HEK293T (cell line): ENCODE measurements around the gene GFRA4.

ENCODE experiments used
- CTCF ChIA-PET: fragments of 350-600 bp; formaldehyde crosslinking; extraction: SDS; loops from one replicate; lab custom pipeline; 2021; ENCODE audit warnings: antibody characterized with exemption, inconsistent platforms; lab: Yijun Ruan, JAX
- POLR2A ChIA-PET: fragments of 350-600 bp; formaldehyde crosslinking; extraction: SDS; loops from one replicate; lab custom pipeline; 2020; ENCODE audit warnings: antibody characterized with exemption, inconsistent platforms; lab: Yijun Ruan, JAX
- DNase-seq: peaks from one replicate; pipeline ENCODE4 v3.0.0; 2012; ENCODE audit warnings: mixed read lengths; ENCODE audit errors: extremely low spot score
- ARNT ChIP-seq: fragments of 450-650 bp; IDR thresholded peaks from 2 replicates; pipeline ENCODE4 v1.6.1; 2017; ENCODE audit warnings: mild to moderate bottlenecking
- BHLHE40 ChIP-seq: fragments of 450-650 bp; IDR thresholded peaks from 2 replicates; pipeline ENCODE4 v1.6.1; 2016; ENCODE audit warnings: mild to moderate bottlenecking, moderate library complexity, borderline replicate concordance
- CTBP1 ChIP-seq: fragments of 450-650 bp; IDR thresholded peaks from 2 replicates; pipeline ENCODE4 v1.6.1; 2016; ENCODE audit warnings: borderline replicate concordance
- ELF4 ChIP-seq: fragments of 450-650 bp; IDR thresholded peaks from 2 replicates; pipeline ENCODE4 v1.6.1; 2017; ENCODE audit warnings: antibody characterized with exemption
- FOXA1 ChIP-seq: fragments of 450-650 bp; IDR thresholded peaks from 2 replicates; pipeline ENCODE4 v1.6.1; 2016; ENCODE audit warnings: mild to moderate bottlenecking
- FOXK2 ChIP-seq: fragments of 450-650 bp; IDR thresholded peaks from 2 replicates; pipeline ENCODE4 v1.6.1; 2016; ENCODE audit warnings: mild to moderate bottlenecking
- FOXM1 ChIP-seq: fragments of 450-650 bp; IDR thresholded peaks from 2 replicates; pipeline ENCODE4 v1.6.1; 2017; ENCODE audit warnings: mild to moderate bottlenecking, borderline replicate concordance
- HDGF ChIP-seq: fragments of 450-650 bp; IDR thresholded peaks from 2 replicates; pipeline ENCODE4 v1.6.1; 2017; ENCODE audit warnings: antibody characterized with exemption, borderline replicate concordance
- L3MBTL2 ChIP-seq: fragments of 450-650 bp; conservative IDR thresholded peaks from 2 replicates; pipeline ENCODE4 v1.6.1; 2016; ENCODE audit warnings: mild to moderate bottlenecking
- LEF1 ChIP-seq: fragments of 450-650 bp; IDR thresholded peaks from 2 replicates; pipeline ENCODE4 v1.6.1; 2017; ENCODE audit warnings: mild to moderate bottlenecking, borderline replicate concordance
- NFRKB ChIP-seq: fragments of 450-650 bp; IDR thresholded peaks from 2 replicates; pipeline ENCODE4 v1.6.1; 2016; ENCODE audit warnings: mild to moderate bottlenecking, moderate library complexity
- SP1 ChIP-seq: fragments of 450-650 bp; IDR thresholded peaks from 2 replicates; pipeline ENCODE4 v1.6.1; 2017
- SUZ12 ChIP-seq: fragments of 450-650 bp; IDR thresholded peaks from 2 replicates; pipeline ENCODE4 v1.6.1; 2016; ENCODE audit warnings: mild to moderate bottlenecking
- TARDBP ChIP-seq: fragments of 450-650 bp; IDR thresholded peaks from 2 replicates; pipeline ENCODE4 v1.6.1; 2016
- ZNF384 ChIP-seq: fragments of 450-650 bp; IDR thresholded peaks from 2 replicates; pipeline ENCODE4 v1.6.1; 2016
- TF ChIP-seq, protein P1 (sequence below): fragments of 450-650 bp; IDR thresholded peaks from 2 replicates; pipeline ENCODE4 v1.6.1; 2016

Gene GFRA4

DNA sequence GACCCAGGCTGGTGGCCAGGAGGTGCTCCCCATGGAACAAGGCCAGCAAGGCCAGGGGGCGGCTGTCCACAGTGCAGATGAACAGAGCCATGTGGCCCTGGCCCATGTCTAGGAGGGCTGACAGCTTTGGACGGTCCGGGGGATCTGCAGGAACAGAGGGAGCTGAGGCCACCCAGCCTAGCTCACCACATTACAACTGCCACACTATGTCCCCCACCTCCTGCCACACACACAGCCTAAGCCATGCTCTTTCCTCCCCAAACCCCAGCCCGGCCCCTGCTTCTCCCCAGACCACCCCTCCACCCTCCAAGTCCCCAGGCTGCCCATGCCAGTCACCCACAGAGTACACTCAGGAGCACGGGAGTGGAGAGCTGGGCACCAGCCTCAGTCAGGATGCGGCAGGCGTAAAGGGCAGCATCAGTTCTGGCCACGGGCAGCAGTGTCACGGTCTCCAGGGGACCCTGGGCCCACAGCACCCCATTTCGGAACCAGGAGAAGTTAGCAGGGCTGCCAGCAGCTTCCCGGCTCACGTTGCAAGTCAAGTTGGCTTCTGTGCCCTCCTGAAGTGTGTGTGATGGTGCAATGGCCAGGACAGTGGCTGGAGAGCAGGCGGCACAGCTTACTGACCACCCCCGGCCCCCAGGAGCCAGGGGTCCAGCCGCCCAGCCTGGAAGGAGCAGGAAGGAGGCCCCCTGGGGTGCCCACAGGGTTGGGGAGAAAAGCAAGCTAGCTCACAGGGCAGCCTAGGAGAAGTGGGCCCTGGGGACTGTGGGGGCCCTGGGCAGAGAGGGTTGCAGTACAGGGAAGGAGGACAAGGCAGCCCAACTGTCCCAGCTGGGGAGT lies 33.8 kb upstream of the GFRA4 start:
- TF ChIP-seq ELF4 (no peak), ZNF384 (no peak), ARNT (no peak), HDGF (no peak), L3MBTL2 (no peak), SUZ12 (no peak), BHLHE40 (no peak), NFRKB (no peak), FOXA1 (no peak)
- TF ChIP-seq, protein P1, sequence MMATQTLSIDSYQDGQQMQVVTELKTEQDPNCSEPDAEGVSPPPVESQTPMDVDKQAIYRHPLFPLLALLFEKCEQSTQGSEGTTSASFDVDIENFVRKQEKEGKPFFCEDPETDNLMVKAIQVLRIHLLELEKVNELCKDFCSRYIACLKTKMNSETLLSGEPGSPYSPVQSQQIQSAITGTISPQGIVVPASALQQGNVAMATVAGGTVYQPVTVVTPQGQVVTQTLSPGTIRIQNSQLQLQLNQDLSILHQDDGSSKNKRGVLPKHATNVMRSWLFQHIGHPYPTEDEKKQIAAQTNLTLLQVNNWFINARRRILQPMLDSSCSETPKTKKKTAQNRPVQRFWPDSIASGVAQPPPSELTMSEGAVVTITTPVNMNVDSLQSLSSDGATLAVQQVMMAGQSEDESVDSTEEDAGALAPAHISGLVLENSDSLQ: no peak
- no peak for DNase-seq
- POLR2A ChIA-PET: no interaction called here
- CTCF ChIA-PET: interaction anchor here (1.9 kb wide), 1 partner anchor 14 kb away, joined by 7 read pairs; no protein-coding TSS in a partner anchor

DNA sequence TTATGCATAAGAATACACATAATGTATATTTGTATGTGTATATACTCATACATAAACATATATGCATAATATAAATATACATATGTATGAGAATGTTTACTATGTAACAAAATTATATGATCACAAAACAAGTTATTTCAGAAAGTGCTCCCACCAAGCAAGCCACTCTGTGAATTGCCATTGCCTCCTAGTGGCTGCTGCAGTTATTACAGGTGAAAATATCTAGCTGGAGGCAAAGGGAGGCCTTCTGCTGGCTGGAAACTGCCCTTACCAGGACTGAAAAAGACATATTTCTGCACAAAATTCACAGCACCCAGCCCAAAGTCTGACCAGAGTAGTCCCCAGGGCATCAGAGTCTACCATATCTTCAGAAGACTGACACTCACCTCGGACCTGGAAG lies 33.0 kb upstream of the GFRA4 start:
- ChIA-PET CTCF (interaction anchor here (1.9 kb wide), 1 partner anchor 14 kb away, joined by 7 read pairs; no protein-coding TSS in a partner anchor), POLR2A (no interaction called here)
- DNase-seq: no peak
- no peak for TF ChIP-seq SP1
- no peak for TF ChIP-seq TARDBP
- TF ChIP-seq ELF4: no peak
- TF ChIP-seq, protein P1: no peak
- no peak for TF ChIP-seq L3MBTL2
- no peak for TF ChIP-seq BHLHE40
- no peak for TF ChIP-seq FOXK2
- TF ChIP-seq SUZ12: no peak

DNA sequence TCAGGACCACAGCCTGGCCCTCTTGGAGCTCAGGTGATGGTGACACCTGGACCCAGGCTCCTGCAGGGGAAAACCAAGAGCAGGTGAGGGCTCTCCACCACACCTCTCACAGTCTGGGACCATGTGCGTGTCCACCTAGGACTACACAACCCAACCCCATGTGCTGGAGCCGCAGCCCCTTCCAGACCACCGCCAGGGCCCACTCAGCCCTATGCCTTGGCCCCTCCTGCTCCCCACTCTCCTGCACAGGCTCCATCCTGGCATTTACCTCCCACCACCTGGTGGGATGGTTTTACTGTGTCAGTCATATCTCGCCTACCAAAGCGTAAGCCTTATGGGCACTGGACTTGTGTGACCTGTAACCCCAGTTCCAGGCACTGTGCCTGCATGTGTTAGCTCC lies 31.7 kb upstream of the GFRA4 start:
- ChIA-PET CTCF (interaction anchor here (0.7 to 1.2 kb wide), 2 partner anchors 13 to 16 kb away, joined by 3 read pairs; no protein-coding TSS in a partner anchor), POLR2A (no interaction called here)
- DNase-seq: no peak
- TF ChIP-seq ELF4: no peak
- no peak for TF ChIP-seq NFRKB
- TF ChIP-seq SP1: no peak
- TF ChIP-seq TARDBP: no peak
- TF ChIP-seq, protein P1: no peak
- TF ChIP-seq SUZ12: no peak
- no peak for TF ChIP-seq CTBP1
- no peak for TF ChIP-seq ZNF384
- TF ChIP-seq FOXM1: no peak
- TF ChIP-seq FOXA1: no peak
- no peak for TF ChIP-seq ARNT

DNA sequence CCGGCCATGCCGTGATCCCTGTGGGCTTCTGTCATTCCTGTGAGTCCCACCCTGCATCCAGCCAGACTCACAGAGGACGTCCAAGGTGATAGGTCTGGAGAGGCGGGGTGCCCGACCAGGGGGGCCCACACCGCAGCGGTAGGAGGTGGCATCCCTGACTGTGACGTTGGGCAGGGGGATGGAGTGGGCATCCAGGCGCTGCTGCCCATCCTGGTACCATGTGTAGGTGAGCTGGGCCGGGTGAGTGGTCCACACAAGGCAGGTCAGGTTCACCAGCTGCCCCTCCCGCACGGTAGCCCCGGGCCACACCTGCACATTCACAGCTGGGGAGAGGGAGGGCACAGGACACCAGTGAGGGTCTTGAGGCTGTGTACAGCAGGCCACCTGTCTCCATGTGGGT lies 30.2 kb upstream of the GFRA4 start:
- POLR2A ChIA-PET: no interaction called here
- CTCF ChIA-PET: interaction anchor here (1.0 kb wide), 1 partner anchor 17 kb away, joined by 3 read pairs; no protein-coding TSS in a partner anchor
- no peak for DNase-seq
- TF ChIP-seq SUZ12 (no peak), FOXK2 (no peak), BHLHE40 (no peak), NFRKB (no peak), LEF1 (no peak), ZNF384 (no peak), SP1 (no peak), FOXA1 (no peak), CTBP1 (no peak), HDGF (no peak), TARDBP (no peak), ELF4 (no peak), L3MBTL2 (no peak), FOXM1 (no peak), ARNT (no peak)
- TF ChIP-seq, protein P1: no peak

DNA sequence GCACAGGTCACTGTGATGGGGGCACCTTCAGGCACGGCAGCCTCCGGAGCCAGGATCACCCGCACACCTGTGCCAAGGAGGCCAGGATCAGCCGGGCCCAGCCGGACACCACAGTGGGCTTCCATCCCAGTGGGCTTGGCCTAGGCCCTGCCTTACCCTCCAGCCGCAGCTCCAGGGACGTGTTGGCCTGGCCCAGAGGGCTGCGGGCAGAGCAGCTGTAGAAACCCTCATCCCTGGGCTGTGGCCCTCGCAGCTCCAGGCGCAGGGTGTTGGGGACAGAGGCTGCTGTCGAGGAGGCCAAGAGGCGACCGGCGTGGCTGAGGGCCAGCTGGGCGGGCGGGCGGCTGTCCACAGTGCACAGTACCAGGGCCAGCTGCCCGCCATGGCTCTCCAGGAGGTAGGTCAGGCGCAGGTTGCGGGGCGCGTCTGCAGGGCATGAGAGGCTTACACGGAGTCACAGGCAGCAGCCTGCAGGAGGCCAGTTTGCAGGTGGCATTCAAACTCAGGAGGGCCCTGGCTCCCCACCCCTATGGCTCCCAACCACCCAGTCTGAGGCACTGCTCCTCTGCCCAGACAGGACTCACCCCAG lies 29.6 kb upstream of the GFRA4 start:
- ChIA-PET POLR2A (no interaction called here), CTCF (interaction anchor here (0.6 to 1.0 kb wide), 2 partner anchors 16 to 18 kb away, joined by 3 read pairs; no protein-coding TSS in a partner anchor)
- TF ChIP-seq SP1 (no peak), FOXK2 (no peak), ZNF384 (no peak), LEF1 (no peak), CTBP1 (no peak), NFRKB (no peak), FOXA1 (no peak), L3MBTL2 (no peak)
- TF ChIP-seq, protein P1: no peak
- DNase-seq: no peak
